HG03520 (cell line): ENCODE data around the gene PPFIBP2.
"Not testable (repeated sequence)": the region's sequence is repeated elsewhere in the genome, so short reads cannot be mapped to it uniquely, and the experiment has no call there.

ENCODE experiments used
- ATAC-seq: cut with Tn5 transposase; IDR thresholded peaks from one replicate; pipeline ENCODE4 v1.9.1; 2021; ENCODE audit warnings: mild to moderate bottlenecking, moderate library complexity; ENCODE audit not compliant: unreplicated experiment

PPFIBP2 gene

GRCh38 chr11:7655253-7656217 is 141.7 kb downstream of the PPFIBP2 start:
- ATAC-seq, result no peak

- ATAC-seq, result no peak
These were observed 142.9 kb downstream of the PPFIBP2 start for GRCh38 chr11:7656704-7657103.

GRCh38 chr11:7657306-7658025 is 143.7 kb downstream of the PPFIBP2 start:
- ATAC-seq, result no peak

GRCh38 chr11:7663531-7663930 is 149.7 kb downstream of the PPFIBP2 start:
- ATAC-seq, result not testable (repeated sequence)

- ATAC-seq, result no peak
These were observed 151.1 kb downstream of the PPFIBP2 start for GRCh38 chr11:7664867-7665266.

GRCh38 chr11:7665473-7666291 is 151.9 kb downstream of the PPFIBP2 start:
- ATAC-seq, result peak; percentile 99

- no peak for ATAC-seq
These were observed 152.6 kb downstream of the PPFIBP2 start for GRCh38 chr11:7666292-7666866.

- ATAC-seq, result no peak
These were observed 153.7 kb downstream of the PPFIBP2 start for GRCh38 chr11:7667460-7667859.

GRCh38 chr11:7668464-7668863 is 154.7 kb downstream of the PPFIBP2 start:
- ATAC-seq, result no peak

GRCh38 chr11:7668911-7669310 is 155.1 kb downstream of the PPFIBP2 start:
- ATAC-seq, result no peak

- no peak for ATAC-seq
These were observed 156.8 kb downstream of the PPFIBP2 start for GRCh38 chr11:7670641-7671040.

GRCh38 chr11:7671347-7672215 is 157.8 kb downstream of the PPFIBP2 start:
- peak; percentile 54 for ATAC-seq

GRCh38 chr11:7672276-7672959 is 158.6 kb downstream of the PPFIBP2 start:
- no peak for ATAC-seq

GRCh38 chr11:7672960-7673723 is 159.3 kb downstream of the PPFIBP2 start, which contains the start of gene CYB5R2:
Gene CYB5R2 (minus strand): TSS chr11:7673500. CDS start chr11:7672825, 675 bp downstream.
- no peak for ATAC-seq

- no peak for ATAC-seq
These were observed 160.1 kb downstream of the PPFIBP2 start for GRCh38 chr11:7673724-7674434.

GRCh38 chr11:7675631-7676030 is 161.8 kb downstream of the PPFIBP2 start:
- ATAC-seq, result no peak

- ATAC-seq, result no peak
These were observed 163.3 kb downstream of the PPFIBP2 start for GRCh38 chr11:7677071-7677470.

GRCh38 chr11:7677796-7678201 is 164.0 kb downstream of the PPFIBP2 start:
- no peak for ATAC-seq
